ENCODE measurements around the gene ANKRD40.
"Not testable (repeated sequence)": the region's sequence is repeated elsewhere in the genome, so short reads cannot be mapped to it uniquely, and the experiment has no call there.

ANKRD40 gene

GRCh38 chr17:50685334-50685665 lies 22.4 kb downstream of the ANKRD40 start:
- no peak for DNase-seq

DNA sequence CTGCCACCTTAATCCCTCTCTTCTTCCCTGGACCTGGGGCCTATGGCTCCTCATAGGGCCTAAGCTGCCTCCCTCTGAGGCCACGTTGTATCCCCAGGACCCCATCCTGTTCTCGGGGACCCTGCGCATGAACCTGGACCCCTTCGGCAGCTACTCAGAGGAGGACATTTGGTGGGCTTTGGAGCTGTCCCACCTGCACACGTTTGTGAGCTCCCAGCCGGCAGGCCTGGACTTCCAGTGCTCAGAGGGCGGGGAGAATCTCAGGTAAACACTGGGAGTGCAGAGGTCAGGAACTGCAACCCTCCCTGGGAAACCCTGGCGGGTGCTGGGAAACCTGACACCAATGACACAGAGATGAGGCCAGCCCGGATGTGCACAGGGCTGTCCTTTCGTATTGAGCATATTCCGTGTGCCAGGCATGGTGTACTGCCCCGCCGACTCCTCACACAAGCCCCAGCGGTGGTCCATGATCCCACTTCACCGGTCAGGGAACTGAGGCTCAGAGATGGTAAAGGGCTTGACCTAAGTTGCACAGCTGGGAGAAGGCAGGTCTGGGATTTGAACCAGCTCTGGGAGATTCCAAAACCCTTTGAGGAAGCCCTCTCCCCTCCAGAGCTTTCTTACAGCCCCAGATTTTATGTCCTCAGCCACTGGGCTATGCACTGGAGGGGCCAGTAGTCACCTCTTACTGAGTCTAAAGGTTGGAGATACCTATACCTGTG lies 22.9 kb downstream of the ANKRD40 start:
- no peak for DNase-seq

DNA sequence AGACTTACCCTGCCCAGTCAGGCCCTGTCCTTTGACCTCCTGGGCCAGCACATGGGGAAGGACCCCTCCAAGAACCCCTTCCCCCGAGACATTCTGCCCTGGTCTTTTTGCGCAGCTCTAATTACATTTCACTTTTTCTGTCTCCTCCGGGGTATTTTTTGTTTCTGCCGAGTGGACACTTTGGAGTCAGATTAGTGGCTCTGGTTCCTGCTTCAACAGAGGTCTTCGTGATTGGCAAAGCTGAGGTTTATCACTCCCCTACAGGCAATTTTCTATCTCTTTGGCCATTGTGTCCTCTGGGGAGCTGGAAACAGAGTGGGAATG lies 23.5 kb downstream of the ANKRD40 start:
- no peak for DNase-seq

DNA sequence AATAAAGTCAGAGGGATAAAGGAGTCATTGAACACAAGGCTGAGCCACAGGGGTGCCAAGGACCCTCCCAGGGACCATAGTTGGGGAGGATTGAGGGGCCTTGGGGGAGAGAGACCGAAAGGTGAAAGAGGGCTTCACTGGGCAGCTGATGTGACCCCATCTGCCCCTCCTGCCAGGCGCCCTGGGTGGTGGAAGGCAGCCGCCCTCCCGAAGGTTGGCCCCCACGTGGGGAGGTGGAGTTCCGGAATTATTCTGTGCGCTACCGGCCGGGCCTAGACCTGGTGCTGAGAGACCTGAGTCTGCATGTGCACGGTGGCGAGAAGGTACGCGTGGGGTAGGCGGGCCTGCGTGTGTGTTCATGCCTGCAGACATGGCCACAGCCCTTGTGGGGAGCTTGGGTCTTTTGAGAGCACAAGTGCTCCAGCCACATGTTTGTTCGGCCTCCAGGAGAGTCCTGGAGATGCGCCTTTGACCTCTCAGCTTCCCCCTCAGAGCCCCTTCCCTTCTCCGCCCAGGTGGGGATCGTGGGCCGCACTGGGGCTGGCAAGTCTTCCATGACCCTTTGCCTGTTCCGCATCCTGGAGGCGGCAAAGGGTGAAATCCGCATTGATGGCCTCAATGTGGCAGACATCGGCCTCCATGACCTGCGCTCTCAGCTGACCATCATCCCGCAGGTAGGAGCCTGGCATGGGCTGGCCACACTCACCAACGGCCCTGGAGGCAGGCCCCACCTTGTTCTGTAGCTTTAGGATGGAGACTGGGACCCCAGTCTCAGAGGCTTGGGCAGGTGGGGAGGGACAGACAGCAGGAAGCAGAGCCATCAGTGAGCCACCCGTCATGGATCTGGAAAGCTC lies 24.1 kb downstream of the ANKRD40 start:
- DNase-seq, result no peak

DNA sequence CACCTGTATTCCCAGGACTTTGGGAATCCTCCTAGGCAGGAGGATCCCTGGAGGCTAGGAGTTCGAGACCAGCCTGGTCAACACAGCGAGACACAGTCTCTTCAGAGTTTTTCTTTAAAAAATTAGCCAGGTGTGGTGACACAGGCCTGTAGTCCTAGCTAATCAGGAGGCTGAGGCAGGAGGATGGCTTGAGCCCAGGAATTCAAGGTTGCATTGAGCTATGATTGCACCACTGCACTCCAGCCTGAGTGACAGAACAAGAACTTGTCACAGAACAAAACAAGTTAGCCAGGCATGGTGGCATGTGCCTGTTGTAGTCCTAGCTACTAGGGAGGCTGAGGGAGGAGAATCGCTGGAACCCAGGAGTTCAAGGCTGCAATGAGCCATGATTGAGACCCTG lies 24.8 kb downstream of the ANKRD40 start:
- DNase-seq, result no peak

DNA sequence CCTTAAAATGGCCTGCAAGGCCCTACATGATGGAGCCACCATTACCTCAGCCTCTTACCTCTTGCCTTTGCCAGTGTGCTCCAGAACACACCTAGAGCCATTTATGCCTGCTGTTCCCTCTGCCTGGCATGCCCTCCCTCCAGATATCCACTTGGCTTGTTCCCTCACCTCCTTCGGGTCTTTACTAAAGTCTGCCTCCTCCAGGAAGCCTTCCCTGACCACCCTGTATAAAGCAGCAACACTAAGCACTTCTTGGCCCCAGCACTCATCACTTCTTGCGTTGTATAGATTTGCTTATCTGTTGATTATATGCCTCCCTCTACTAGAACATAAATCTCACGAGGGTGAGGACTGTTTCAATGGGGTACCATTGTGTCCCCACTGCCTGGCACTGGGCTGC lies 25.3 kb downstream of the ANKRD40 start:
- no peak for DNase-seq

GRCh38 chr17:50681263-50682200 lies 26.2 kb downstream of the ANKRD40 start:
- no peak for DNase-seq

GRCh38 chr17:50680543-50681262 lies 27.0 kb downstream of the ANKRD40 start:
- DNase-seq, result not testable (repeated sequence)

DNA sequence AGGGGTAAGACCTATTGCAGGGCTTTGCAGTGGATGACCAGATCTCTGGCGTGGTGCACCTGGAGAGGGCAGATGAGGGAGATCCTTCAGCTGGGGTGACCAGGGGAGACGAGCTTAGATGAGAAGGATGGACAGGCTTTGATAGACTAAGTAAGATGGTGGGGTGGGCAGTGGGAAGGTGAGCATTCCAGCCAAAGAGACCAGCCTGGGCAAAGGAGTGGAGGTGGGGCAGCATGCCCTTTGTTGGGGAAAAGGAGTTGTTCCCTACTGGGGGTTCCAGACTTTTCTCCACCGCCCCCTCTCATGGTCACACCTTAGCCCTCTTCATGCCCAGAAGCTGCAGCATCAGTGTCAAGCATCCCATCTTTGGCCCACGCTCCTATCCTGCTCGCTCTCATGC lies 27.6 kb downstream of the ANKRD40 start:
- no peak for DNase-seq

DNA sequence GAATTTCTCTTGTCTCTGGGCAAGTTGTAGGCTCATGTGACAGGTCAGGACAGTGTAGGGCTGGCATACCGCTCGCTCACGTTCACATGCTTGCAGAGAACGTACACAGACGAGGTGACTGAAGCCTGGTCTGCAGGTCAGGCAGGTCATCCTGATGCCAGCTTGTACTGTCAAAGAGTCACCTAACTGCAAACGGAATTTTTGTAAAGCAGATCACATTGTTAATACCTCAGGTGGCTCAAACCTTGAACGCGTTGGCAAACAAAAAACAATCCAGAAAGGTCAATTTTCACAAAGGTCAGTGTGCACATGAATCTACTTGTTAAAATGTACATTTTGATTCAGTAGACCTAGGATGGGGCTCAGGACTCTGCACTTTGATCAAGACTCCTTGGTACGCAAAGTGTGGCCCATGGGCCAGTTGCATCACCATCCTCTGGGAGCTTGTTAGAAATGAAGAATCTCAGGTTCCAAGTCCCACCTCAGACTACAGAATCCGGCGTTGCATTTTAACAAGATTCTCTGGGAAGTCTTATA lies 28.6 kb downstream of the ANKRD40 start:
- DNase-seq, result no peak

DNA sequence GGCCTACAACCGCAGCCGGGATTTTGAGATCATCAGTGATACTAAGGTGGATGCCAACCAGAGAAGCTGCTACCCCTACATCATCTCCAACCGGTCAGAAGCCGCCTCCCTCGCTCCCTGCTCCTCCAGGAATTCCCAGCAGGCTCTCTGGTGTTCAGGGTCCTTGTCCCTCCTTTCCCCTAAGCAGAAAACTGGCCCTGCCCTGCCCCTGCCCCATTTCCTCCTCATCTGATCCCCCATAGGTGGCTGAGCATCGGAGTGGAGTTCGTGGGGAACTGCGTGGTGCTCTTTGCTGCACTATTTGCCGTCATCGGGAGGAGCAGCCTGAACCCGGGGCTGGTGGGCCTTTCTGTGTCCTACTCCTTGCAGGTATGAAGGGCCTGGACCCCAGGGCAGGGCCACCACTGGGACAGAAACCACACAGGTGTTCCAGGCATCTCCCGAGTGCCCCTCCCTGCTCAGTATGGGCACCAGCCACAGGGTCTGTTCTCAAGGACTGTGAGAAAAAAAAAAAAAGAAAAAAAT lies 29.8 kb downstream of the ANKRD40 start:
- DNase-seq, result no peak

- DNase-seq, result no peak
These were observed 31.4 kb downstream of the ANKRD40 start for GRCh38 chr17:50676065-50676975.

DNA sequence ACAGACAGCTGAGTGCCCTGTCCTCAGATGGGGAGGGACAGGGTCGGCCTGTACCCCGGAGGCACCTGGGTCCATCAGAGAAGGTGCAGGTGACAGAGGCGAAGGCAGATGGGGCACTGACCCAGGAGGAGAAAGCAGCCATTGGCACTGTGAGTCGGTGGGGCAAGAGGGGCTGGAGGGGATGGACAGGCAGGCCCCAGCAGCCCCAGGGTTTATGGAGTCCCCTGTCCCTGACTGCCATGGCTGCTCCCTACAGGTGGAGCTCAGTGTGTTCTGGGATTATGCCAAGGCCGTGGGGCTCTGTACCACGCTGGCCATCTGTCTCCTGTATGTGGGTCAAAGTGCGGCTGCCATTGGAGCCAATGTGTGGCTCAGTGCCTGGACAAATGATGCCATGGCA lies 32.1 kb downstream of the ANKRD40 start:
- DNase-seq, result no peak

- DNase-seq, result no peak
These were observed 32.5 kb downstream of the ANKRD40 start for GRCh38 chr17:50675190-50675589.

DNA sequence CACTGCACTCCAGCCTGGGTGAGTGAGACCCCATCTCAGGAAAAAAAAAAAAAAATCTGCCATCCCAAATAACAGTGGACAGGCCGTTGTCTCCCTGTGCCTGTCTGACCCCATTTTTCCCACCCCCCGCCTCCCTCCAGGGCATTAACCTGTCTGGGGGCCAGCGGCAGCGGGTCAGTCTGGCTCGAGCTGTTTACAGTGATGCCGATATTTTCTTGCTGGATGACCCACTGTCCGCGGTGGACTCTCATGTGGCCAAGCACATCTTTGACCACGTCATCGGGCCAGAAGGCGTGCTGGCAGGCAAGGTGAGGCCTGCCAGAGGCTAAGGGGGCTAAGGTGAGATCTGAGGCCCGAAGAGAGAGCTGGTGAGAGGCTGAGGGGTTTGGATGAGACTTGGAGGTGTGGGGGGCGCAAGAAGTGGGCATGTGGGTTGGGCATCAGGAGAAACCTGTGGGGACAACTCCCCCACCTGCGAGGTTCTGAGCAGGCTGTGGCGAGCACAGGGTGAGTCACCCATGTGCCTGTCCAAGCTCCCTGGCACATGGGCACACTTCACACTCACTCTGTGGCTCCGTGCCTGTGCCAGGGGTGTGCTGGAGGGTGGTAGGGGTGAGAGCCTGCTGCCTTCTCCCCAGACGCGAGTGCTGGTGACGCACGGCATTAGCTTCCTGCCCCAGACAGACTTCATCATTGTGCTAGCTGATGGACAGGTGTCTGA lies 34.7 kb downstream of the ANKRD40 start:
- no peak for DNase-seq

DNA sequence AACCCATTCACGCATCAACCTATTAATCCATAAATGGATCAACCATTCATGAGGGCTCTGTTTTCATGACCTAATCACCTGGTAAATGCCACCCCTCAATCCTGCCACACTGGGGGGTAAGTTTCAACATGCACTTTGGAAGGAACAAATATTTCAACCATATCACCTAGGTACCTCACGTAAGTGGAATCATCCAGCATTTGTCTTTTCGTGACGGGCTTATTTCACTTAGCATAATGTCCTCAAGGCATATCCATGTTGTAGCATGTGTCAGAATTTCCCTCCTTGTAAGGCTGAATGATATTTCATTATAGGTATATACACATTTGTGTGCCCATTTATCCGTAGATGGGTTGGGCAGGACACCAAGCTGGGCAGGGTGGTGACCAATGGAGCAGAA lies 35.6 kb downstream of the ANKRD40 start:
- DNase-seq, result no peak

GRCh38 chr17:50668838-50669581 lies 38.7 kb downstream of the ANKRD40 start:
- no peak for DNase-seq

DNA sequence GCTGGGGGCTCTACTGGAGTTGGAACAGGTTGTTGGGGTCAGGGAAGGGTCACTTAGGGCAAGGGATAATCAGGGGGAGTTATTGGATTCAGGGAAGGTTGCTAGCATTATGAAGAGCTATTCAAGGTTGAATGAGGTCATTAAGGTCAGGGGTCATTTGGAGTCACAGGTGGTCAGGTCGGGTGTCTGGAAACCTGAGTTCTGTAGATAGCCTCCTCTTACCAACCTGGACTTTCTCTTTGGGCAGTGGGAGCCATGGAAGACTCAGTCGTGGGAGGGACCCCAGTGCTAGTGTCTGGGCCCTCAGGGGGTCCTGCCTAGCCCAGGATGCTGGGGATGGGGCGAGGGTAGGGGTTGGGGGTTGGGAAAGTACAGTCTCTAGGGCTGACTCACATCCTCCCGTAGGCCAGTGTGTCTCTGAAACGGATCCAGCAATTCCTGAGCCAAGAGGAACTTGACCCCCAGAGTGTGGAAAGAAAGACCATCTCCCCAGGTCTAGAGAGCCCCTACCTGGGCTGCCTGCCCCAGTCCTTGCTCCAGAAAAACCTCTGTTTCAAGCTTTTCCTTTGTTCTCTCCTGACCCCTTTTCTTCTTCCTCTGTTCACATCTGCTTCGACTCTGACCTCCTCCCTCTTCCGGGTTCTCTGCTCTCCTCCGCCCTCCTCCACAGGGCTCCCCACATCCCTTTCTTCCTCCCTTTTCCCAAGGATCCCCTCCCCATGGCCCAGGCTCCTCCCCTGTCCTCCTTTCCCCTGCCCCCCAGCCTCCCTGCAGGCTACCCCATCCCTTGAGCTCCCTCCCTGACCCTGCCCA lies 39.5 kb downstream of the ANKRD40 start:
- DNase-seq, result no peak
